Hematopoietic multipotent progenitor cell treated with erythropoietin and hydrocortisone succinate and interleukin-3 and kit ligand, for 6 days (in vitro differentiated cells): ENCODE measurements around the gene CDIP1.
A peak's percentile ranks its signal among the peaks of the same experiment; 100 is the strongest.
"Not testable (repeated sequence)": the region's sequence is repeated elsewhere in the genome, so short reads cannot be mapped to it uniquely, and the experiment has no call there.

Source experiments
- DNase-seq: peaks from one replicate; pipeline ENCODE4 v3.0.0-alpha.2; 2015

Gene CDIP1

GRCh38 chr16:4538350-4539235, at the start of gene CDIP1:
TSS of gene CDIP1 (minus strand) at chr16:4538773. CDS start at chr16:4514130, 24,643 bp downstream.
- DNase-seq = peak; percentile 97

GRCh38 chr16:4586291-4586690, 47.7 kb upstream of the CDIP1 start:
- DNase-seq = no peak

GRCh38 chr16:4583906-4584305, 45.3 kb upstream of the CDIP1 start:
- no peak for DNase-seq

GRCh38 chr16:4580250-4580649, 41.7 kb upstream of the CDIP1 start:
- DNase-seq = no peak

GRCh38 chr16:4578961-4579530, 40.5 kb upstream of the CDIP1 start:
- no peak for DNase-seq

- DNase-seq = no peak
Observed at GRCh38 chr16:4576008-4576407, 37.4 kb upstream of the CDIP1 start.

- no peak for DNase-seq
Observed at GRCh38 chr16:4574919-4575705, 36.5 kb upstream of the CDIP1 start.

- DNase-seq = not testable (repeated sequence)
Observed at GRCh38 chr16:4573926-4574325, 35.4 kb upstream of the CDIP1 start.

- no peak for DNase-seq
Observed at GRCh38 chr16:4572715-4573114, 34.1 kb upstream of the CDIP1 start.

GRCh38 chr16:4570688-4571321, 32.2 kb upstream of the CDIP1 start:
- no peak for DNase-seq

GRCh38 chr16:4570086-4570485, 31.5 kb upstream of the CDIP1 start:
- no peak for DNase-seq

GRCh38 chr16:4566144-4566543, 27.6 kb upstream of the CDIP1 start:
- no peak for DNase-seq

GRCh38 chr16:4564661-4565267, 26.2 kb upstream of the CDIP1 start:
- no peak for DNase-seq

GRCh38 chr16:4561596-4561995, 23.0 kb upstream of the CDIP1 start:
- no peak for DNase-seq

GRCh38 chr16:4557973-4558372, 19.4 kb upstream of the CDIP1 start:
- no peak for DNase-seq

- DNase-seq = no peak
Observed at GRCh38 chr16:4556580-4556979, 18.0 kb upstream of the CDIP1 start.

GRCh38 chr16:4556112-4556511, 17.5 kb upstream of the CDIP1 start, which contains the start of gene C16orf96:
TSS of gene C16orf96 (plus strand) at chr16:4556340. CDS start at chr16:4556490, 150 bp downstream.
- no peak for DNase-seq

GRCh38 chr16:4552541-4552940, 14.0 kb upstream of the CDIP1 start:
- no peak for DNase-seq

- no peak for DNase-seq
Observed at GRCh38 chr16:4550591-4550990, 12.0 kb upstream of the CDIP1 start.

- no peak for DNase-seq
Observed at GRCh38 chr16:4548124-4548523, 9.6 kb upstream of the CDIP1 start.

- no peak for DNase-seq
Observed at GRCh38 chr16:4544473-4544872, 5.9 kb upstream of the CDIP1 start.

GRCh38 chr16:4539716-4540284, 1.2 kb upstream of the CDIP1 start:
- DNase-seq = no peak
